SW 1271 (cell line): Measurements from ENCODE around the gene FKBP15.
"Not testable (repeated sequence)": the region's sequence is repeated elsewhere in the genome, so short reads cannot be mapped to it uniquely, and the experiment has no call there.

Source experiments
- DNase-seq, 2 experiments: peaks; one replicate each; lab custom pipeline; 2025; lab: John Stamatoyannopoulos, UW

Gene FKBP15

DNA sequence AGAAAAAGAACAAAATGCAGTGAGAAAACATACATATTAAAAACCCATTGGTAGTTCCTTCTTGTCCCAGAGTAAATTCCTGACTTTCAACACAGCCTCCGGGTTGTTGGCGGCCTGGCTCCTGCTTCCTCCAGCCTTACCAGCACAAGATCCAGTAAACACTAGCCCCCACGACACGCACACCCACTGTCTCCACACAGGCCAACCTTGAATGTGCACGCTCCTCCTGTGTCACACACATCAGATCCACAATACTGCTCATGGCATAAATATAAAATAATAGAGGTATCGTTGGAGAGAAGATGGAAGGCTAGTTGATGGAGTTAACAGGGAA is 72.7 kb downstream of the FKBP15 start:
- DNase-seq: no peak

DNA sequence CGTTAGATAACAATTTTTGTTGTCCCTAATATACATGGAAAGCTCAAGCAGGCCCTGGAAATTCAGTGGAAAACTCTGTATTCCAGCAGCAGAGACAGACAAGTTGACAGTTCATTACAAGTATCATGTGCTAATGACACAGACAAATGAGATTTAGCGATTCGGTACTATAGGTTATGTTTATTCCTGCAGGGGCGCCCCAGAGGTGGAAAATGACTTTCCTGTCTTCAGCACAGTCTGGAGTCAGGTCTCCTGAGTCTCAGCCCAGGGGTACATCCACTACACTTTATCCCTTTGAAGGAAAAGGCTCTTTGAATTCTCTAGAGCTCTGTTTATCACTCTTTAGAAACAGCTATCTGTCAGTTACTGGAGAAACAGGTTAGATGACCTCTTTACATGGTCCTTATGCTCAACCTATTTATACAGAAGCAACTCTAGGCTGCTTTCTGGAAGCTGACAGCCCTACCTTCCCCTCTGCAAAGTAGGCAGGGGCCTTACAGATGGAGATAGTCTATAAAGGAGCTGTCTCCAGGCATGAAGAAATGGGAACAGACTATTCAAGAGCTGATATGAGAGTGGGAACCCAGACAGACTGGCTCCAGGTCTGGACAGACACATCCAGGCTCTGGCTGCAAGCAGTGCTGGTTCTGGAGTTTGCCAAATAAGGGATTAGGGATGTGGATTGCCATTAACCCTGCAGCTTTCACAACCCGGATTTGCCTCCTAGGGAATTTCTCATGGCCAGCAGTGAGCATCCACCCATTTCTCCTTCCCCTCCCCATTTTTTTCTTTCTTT is 77.4 kb downstream of the FKBP15 start:
- no peak for DNase-seq

DNA sequence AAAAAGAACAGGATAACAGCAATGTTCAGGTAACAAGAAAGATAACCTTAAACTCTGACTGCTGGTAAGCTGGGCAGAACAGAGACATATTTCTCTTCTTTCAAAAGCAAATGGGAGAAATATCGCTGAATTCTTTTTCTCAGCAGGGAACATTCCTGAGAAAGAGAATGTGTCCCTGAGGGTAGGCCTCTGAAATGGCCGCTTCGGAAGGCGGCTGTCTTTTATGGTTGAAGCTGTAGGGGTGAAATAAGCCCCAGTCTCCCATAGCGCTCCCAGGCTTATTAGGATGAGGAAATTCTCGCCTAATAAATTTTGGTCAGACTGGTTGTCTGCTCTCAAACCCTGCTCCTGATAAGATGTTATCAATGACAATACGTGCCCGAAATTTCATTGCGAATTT is 80.2 kb downstream of the FKBP15 start:
- not testable (repeated sequence) for DNase-seq

DNA sequence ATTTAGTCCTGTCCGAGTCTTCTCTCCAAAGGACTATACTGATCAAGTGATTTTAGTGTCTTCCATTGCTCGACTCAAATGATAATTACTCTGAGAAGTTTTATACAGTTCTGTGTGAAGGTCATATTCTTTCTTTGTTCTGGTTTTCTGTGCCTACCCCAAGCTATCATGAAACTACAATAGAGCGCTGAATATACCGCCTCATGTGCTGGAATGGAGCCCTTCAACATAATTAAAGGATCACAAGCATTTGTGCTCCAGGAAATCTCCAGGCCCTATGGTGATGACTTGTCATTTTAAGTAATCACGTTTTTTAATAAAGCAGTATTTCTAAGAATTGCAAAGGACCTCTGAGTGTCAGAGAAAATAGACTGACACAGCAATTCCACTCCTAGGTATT is 81.1 kb downstream of the FKBP15 start:
- DNase-seq: no peak

DNA sequence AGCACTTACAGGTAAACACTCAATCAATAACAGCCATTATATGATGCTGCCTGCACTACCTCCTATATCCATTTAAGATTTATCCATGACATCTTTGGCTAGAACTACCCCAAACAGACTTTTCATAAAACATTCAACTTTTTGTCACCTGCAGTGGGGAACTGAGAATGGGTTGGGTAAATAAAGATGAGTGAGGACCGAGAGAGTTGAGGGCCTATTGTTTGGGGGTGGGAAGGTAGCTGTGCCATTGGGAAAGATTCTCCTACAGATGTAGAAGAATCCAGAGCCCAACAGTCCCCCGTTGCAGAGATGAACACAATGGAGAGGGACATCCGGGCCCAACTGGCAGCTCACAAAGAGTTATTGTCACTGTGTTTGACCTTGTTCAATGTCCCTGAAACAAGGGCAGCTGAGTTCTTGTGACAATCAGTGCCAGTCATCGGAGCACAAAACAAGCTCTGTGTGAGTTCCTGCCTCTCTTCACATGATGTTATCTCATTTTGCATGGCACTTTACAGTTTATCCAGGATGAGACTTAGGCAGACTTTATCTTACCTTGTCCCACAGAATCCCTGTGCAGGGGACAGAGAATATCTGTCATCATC is 81.8 kb downstream of the FKBP15 start:
- no peak for DNase-seq

DNA sequence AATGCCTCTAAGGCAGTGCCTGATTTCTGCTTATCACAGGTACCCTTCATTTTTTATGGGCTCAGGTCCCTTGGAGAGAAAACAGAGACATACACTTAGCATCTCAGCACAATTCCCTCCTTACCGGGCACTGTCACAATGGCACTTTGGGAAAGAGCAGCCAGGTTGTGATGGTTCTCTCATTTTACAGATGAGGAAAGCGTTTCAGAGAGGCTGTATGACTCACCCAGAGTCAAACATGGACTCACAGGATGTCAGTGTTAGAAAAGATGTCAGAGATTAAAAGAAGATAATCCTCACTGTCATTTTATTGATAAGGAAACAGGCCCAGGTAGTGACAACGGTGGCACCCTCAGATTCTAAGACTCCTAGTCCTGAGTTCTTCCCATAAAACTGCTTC is 82.3 kb downstream of the FKBP15 start:
- DNase-seq: no peak

DNA sequence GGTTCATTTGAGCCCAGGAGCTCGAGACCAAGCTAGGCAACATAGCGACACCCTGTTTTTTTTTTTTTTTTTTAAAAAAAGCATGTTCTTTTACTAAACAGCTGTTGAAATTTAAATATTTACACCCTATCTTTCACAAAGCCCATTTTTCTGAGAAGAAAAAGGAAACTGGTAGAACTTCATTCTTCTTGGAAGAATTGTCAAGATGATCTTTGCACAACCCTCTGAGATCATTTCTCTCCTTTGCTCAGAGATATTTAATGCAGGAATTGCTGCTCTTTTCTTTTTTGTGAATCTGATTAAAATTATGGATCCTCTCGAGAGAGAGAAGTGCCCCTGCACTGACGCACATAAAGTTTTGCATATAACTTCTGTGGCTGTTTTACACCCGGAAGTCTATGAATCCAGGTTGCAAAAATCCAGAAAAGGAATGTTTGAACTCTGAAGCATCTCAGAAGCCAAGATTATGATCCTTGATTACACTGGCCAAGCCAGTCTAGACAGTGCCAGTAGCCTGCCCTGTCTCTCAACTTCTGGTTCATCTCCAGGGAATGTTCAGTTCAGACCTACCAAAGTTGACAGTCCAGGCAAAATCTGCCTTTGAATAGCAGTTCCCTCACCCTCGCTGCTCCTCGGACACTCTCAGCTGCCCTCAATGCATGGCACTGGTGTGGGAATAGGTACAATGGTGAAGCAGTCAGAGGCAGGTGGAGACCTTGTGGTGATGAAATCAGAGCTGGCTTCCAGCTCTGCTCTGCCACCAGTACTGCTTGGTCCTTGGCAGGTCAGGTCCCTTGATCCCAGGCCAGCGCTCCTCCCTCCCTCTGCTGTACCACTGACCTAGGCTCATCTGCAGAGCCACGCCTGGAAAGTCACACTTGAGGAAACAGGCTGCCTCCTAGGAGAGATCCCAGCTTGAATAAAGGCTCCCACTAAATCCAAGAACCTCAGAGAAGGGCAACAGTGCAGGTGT is 83.6 kb downstream of the FKBP15 start:
- no peak for DNase-seq

DNA sequence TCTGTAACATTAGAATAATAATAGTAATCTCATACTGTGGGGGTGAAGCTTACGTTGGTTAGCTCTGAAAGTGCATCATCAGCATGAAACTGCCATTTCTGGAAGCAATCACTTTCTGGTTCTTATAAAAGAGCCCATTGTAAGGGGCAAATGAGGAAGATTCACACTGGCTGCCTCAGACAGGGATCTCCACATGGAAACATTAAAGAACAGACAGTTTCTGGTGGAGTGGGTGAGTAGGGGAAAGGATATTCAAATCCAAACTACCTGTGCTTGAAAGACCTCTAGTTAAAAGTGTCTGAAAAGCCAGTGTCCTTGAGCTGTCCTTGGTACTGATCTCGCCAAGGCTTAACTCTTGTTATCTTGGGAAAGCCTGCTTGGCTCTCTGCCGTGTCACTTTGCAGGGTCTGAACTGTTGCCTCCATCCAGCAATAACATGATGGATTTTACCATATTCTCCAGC is 89.4 kb downstream of the FKBP15 start:
- no peak for DNase-seq

DNA sequence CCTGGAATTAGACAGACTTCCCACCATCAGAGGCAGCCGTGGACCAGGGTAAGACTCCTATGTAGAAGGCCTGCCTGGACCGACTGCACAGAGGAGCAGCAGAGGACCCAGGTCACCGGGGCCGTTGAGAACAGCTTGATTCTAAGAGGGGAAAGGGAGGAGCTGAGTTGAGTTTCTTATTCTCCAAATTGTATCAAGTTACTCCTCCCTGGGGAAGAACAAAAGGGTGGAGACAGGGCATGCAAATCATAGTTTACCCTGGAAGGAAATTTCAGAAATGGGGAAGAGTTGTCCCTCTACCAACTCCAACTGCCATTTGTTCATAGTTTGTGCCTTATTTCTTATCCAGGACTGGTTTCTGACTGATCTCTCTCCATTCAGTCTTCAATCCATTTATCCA is 91.2 kb downstream of the FKBP15 start:
- no peak for DNase-seq

DNA sequence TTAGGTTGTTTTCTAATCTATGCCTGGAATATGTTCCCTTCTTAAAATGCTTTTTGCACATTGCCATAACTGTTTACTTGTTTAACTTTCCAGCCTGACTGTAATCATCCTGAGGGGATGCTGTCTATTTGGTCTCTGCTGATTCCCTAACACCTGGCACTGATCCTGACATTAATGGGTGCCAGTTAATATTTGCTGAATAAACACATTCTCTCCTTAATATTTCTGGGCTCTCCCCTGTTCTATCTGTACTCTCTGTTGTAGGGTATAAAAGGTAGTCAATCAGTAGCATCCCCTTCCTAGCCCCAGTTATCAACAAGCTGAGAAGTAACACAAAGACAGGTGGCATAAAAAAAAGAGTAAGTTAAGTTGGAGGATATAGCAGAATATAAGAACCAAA is 91.6 kb downstream of the FKBP15 start:
- no peak for DNase-seq

DNA sequence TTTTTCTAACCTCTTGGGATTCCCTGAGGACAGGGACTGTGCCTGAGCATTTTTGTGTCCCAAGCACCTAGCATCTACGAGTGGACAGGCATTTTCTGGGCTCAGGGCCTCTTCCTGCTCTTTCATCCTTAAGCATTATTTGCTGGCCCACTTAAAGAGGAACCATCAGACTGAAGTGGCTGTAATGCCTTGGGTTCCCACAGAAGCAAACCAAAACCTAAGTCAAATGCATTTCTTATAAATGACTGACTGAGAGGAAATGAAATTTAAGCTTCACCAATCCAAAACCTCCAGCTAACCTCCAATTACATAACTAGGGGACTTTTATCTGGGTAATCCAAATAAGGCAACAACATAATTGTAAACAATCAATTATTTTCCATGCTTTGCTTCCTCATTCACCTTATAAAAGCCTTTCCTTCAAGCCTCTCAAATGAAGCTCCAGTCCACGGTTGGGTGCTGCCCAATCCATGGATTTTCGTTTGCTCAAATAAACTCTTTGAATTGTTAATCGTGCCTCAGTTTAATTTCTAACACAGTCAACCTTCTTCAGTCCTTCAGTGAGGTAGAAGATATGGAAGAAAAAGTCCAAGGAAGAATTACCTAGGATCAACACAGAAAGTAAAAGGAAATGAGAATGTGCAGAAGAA is 95.6 kb downstream of the FKBP15 start:
- DNase-seq: no peak

DNA sequence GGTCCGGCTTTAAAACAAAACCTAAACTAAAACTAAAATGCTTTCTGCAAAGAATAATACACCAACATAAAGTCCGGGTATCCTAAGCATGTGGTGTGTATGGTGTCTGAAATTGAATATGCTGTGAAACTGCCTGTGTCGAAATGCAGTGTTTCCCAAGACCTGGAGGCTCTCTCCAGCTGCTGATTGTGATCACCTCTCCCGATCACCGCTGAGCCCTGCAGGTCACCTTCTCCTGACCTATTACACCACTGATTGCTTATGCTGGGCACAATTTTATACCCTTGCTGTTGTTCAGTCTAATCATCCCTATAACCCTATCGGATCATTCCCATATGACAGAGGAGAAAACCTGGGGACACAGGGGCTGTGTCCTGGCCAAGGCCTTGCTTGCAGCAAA is 102.2 kb downstream of the FKBP15 start:
- not testable (repeated sequence) for DNase-seq
